NCI-H2196 treated with DMSO at 0.1 percent for 48 hours (cell line): ENCODE measurements around the gene DOCK1.

Experiments used
- DNase-seq: peaks from one replicate; lab custom pipeline; 2025; ENCODE audit not compliant: unreplicated experiment; lab: John Stamatoyannopoulos, UW

DOCK1 gene

GRCh38 chr10:127159648-127160245 is 254.5 kb downstream of the DOCK1 start:
- no peak for DNase-seq

- DNase-seq = no peak
These were observed 256.3 kb downstream of the DOCK1 start for GRCh38 chr10:127161482-127161881.

- no peak for DNase-seq
These were observed 257.6 kb downstream of the DOCK1 start for GRCh38 chr10:127162841-127163240.

GRCh38 chr10:127168261-127168660 is 263.0 kb downstream of the DOCK1 start:
- no peak for DNase-seq

GRCh38 chr10:127174866-127175265 is 269.6 kb downstream of the DOCK1 start:
- no peak for DNase-seq

DNA sequence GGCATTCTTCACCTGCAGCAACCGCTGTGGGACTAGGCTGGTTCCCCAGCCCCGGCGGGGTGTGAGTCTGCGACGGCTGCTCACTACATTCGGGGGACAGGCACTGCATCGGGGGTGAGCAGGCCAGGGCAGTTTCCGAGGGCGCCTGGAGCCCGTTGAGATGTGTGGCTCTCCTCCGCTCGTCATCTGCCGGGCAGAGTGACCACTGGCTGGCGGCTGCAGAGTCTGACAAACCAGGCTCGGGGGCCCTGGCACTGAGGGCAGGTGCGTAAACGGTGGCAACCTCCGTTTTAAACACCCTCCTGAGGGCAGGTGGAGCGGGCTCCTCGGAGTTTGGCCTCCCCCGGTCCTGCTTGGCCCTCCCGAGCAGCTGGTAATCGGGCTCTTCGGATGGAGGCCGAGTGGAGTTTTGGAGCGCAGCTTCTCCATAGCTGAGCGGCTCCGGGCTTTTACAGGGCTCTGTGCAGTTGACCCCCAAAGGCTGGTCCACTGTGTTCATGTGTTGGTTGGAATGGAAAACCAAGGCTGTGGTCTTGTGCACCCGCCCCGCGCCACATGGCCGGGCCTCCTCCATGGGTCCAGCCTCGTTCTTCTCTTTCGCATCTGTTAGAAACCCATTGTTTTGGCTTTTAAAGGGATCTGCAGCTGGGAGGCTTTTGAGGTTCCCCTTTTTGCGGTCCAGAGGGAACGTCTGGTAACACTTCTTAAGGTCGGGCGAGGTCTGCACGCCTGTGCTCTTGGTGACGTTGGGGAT is 270.3 kb downstream of the DOCK1 start:
- DNase-seq = no peak

DNA sequence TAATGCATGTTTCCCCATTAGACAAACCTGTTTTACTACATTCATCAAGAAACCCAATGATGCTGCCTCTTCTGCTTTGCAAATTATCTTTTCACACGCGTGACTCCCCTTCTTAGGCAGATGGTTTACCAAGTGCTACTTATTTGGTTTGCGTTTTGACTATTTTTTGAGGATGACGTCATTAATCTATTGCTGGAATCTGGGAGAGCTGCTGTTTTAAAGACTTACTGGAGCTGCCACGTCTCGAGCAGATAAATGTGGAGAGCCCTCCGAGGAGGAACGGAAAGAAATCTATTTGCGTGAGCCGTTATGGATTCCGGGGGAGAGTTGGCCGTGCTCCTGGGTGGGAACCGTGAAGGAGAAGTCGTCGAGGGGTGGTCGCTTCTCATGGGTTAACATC is 271.4 kb downstream of the DOCK1 start:
- DNase-seq = no peak

GRCh38 chr10:127179612-127180250 is 274.5 kb downstream of the DOCK1 start:
- DNase-seq = no peak

GRCh38 chr10:127182161-127182560 is 276.9 kb downstream of the DOCK1 start:
- DNase-seq = no peak

DNA sequence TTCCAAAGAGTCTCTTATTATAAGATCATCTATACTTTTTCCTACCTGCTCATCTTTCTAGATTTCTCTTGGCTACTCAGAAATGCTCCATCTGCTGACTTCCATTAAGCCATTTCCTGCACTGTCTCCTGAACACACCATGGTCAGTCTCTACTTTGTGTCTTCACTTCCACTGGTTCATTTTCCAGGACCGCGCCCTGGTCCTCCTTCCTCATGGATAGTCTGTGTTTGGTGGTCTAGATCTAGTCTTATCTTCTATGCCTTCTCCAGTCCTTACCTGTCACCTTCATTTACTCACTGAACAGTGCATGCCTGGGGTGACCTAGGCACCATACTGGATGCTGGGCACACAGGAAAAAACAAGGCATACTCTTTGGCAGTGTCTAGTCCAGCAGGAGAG is 279.4 kb downstream of the DOCK1 start:
- no peak for DNase-seq

- DNase-seq = no peak
These were observed 281.6 kb downstream of the DOCK1 start for GRCh38 chr10:127186813-127187212.

DNA sequence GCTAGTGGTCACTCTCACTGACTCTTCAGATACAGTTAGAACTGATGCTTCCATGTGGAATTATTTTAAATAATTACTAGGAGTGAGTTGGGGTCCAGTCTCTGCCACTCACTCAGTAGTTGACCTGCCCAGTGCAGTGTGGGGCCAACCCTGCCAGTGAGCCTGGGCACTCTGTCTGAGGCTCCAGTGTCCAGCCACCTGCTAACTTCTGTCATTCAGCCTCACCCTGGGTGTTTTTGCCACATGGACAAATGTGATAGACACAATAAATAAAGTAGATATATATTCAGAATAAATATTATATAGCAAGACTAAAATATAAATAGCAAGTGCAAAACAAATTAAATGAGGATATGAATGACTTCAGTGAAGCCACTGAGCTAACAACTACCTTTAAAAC is 284.0 kb downstream of the DOCK1 start:
- DNase-seq = no peak

DNA sequence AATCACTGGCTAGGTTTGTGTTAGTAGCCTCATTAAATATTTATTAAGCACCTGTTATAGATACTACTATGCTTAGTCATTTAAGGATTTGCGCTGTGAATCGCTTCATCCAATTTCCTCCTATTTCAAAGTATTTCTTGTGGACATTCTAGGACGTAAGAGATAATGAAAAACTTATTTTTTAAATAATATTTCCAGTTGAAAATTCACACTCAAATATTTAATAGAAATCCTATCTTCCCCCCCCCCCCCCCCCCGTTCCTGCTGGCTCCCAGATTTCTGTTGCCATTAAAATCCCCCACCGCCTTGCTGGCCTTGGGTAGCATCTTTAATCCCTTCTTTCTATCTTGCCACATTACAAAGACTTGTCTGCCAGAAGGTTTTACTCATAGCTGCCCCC is 285.2 kb downstream of the DOCK1 start:
- DNase-seq = no peak

GRCh38 chr10:127193125-127193524 is 287.9 kb downstream of the DOCK1 start:
- no peak for DNase-seq

- no peak for DNase-seq
These were observed 288.9 kb downstream of the DOCK1 start for GRCh38 chr10:127194111-127194510.

DNA sequence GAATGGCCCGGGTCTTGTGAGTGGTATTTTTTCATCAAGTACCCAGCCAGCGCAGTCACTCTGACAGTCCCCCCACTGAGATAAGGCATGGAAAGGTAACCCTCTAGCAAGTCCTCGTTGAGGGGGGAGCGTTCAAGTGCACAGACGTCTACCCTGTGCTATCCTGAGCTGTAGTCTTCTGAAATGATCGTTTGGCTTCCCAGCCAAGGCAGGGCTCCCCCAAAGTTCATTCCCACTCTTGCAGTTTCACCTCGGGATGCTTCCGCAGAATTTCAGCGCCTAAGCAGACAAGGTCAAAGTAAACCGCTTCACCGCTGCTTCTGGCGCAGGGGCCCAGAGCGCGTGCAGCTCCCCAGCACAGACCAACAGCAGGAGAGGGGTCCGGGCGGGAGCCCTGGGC is 289.4 kb downstream of the DOCK1 start:
- DNase-seq = no peak

DNA sequence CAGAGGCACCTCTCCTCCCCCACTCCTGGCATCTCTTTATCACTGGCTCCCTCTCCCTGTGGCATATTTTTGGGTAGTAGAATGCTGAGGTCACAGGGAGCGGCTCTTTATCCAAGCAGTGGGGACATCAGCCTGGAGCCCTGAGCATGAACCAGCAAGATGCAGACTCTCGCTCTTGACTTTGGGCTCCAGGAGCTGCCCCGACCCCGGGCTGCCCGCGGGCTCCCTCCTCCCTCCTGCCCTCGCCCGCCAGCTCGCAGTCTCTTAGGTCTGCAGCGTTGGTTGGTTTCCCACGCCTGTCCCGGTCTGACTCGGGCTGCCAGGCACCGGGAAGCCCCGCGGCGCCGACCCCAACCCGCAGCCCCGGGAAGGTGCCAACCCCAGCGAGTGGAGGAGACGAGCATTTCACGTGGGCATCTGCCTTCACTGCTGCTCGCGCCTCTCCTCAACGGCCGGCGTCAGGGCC is 289.8 kb downstream of the DOCK1 start:
- DNase-seq = no peak

DNA sequence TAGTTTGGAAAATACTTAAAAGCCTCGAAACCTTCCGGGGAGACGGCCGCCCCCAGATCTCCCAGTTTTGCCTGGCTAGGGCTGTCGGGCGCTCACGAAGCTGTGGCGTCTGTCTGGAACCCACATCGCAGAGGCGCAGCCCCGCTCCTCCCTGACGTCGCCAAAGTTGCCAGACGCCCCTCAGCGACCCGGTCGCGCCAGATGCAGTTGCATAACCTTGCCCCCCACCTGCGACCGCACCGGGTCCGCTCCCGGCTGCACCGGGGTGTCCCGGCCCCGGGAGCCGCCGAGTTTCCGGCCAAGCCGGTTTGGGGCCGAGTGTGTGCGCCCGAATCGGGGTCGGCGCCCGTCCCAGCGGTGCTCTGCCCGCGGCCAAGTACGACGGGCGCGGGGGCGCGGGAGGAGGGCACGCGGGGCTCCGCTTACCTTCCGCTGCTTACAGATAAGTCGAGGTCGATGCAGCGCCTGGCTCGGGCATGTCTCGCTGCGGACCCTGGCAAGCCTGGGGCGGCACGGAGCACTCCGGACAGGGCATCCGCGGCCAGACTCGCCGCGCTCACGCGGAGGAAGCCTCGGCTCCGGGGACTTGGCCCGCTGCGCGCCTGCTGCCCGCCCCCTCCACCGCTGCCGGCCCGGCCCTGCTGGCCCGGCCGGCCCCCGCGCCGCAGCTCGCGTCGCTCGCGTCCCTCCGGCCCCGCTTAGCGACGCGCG is 290.5 kb downstream of the DOCK1 start:
- DNase-seq = no peak

DNA sequence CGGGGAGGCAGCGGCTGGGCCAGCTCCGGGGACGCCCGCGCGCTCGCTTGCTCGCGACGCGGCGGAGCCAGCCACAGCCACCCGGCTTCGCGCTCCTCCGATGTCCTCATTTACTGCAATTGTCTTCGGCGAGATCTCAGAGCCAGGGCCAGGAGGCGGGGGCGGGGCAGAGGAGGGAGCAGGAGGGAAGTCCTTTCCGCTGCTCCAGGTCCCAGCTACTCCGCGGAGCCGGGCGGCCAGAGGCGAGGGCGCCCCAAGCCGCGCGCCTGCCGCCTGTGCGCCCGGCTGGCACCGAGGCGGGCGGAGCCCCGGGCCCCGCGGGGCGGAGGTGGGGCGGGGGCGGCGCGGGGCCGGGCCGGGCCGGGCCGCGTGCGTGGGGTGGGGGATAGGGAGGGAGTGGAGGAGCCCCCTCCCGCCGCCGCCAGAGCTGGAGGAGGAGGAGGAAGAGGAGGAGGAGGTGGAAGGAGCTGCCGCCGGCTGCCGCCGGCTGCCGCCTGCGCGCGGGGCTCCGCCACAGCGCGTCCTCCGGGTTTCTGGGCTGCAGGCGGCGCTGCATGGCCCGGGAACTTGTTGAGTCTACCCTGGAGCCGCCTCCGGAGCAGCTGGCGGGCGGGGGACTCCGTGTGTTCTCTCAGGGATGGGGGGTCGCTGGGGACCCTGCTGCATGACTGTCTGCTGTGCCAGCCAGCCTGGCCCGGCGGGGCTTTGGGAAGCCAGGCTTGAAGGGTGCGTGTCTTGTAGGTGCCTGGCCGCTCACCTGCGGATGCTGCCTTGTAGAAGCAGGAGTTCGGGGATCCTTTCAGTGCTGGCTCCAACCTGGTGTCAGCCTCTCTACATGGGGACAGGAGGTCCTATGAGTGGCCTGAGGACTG is 291.3 kb downstream of the DOCK1 start, which contains the start of gene INSYN2A:
INSYN2A (minus strand) TSS at position 310 of the 872 bp plus-strand sequence. CDS start 20,196 bp downstream, outside the sequence.
- no peak for DNase-seq

DNA sequence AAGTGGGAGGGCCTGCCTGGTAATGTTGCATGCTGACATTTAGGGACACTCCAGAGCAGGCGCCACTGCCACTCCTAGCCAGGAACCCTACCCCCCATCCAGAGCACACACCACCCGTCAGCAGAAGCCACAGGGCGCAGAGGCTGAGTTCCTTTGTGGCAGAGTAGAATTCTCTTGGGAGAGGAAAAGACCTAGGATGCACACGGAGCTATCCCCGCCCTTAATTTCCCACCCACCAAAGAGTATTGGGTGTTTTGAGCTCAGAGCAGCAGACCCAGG is 291.9 kb downstream of the DOCK1 start:
- no peak for DNase-seq

- no peak for DNase-seq
These were observed 293.1 kb downstream of the DOCK1 start for GRCh38 chr10:127198307-127198706.
